Upper lobe of left lung (tissue), 4 donors: ENCODE measurements around the gene MPI.

Experiments used
- CTCF ChIP-seq, 6 experiments: fragments of 450-650 bp in 4 of 6; fragments of 200-600 bp in 2 of 6; sonication (generic) in 2 of 6; IDR thresholded peaks; one replicate each; pipeline ENCODE4 v1.5.1; 2016 to 2019; ENCODE audit warnings: antibody characterized with exemption in 6 of 6
- EP300 ChIP-seq, 4 donors: sonication (generic); formaldehyde crosslinking; IDR thresholded peaks; one replicate each; pipeline ENCODE4 v1.5.1; 2017; ENCODE audit warnings: antibody characterized with exemption in 4 of 4, control low read depth in 2 of 4
- POLR2AphosphoS5 ChIP-seq, 2 donors: sonication (generic); formaldehyde crosslinking; IDR thresholded peaks; one replicate each; pipeline ENCODE4 v1.5.1; 2017; ENCODE audit warnings: antibody characterized with exemption in 2 of 2

GRCh38 chr15:74867466-74868038, 22.3 kb upstream of the MPI start:
- TF ChIP-seq CTCF (IDR thresholded peaks at IDR 0.05) (no peak), EP300 (IDR thresholded peaks at IDR 0.05) (no peak), POLR2AphosphoS5 (IDR thresholded peaks at IDR 0.05) (no peak)
